Liver (tissue), 9 donors: Measurements from ENCODE around the gene OR1I1. TPM values are rescaled to one million over a fixed set of nuclear protein-coding genes. Genes with fewer than 3 reads are reported as not detected.

Experiments used
- DNase-seq: peaks from one replicate; pipeline ENCODE4 v3.0.0-alpha.2; 2017; ENCODE audit warnings: low spot score
- H3K27ac ChIP-seq, 2 donors: one replicate each; pipeline ENCODE4 v1.7.0; 2013; ENCODE audit warnings: inconsistent platforms in 2 of 2, low read length in 2 of 2, control low read depth in 1 of 2, low read depth in 1 of 2, mild to moderate bottlenecking in 1 of 2
- H3K27me3 ChIP-seq, 4 donors: one replicate each; pipeline versions ENCODE4 v1.6.1 to v1.7.0; 2013; ENCODE audit warnings: low read length in 3 of 4, inconsistent platforms in 1 of 4, mild to moderate bottlenecking in 1 of 4, moderate library complexity in 1 of 4; ENCODE audit not compliant: control insufficient read depth in 4 of 4, insufficient read depth in 4 of 4
- H3K36me3 ChIP-seq, 4 donors: one replicate each; pipeline versions ENCODE4 v1.6.1 to v1.7.0; 2013; ENCODE audit warnings: low read length in 3 of 4, mild to moderate bottlenecking in 3 of 4, low read depth in 1 of 4, moderate library complexity in 1 of 4; ENCODE audit not compliant: control insufficient read depth in 4 of 4, insufficient read depth in 3 of 4
- H3K4me1 ChIP-seq, 4 donors: one replicate each; pipeline versions ENCODE4 v1.6.1 to v1.7.0; 2013; ENCODE audit warnings: low read length in 3 of 4, mild to moderate bottlenecking in 3 of 4, moderate library complexity in 1 of 4; ENCODE audit not compliant: control insufficient read depth in 4 of 4, insufficient read depth in 4 of 4
- H3K4me3 ChIP-seq, 3 donors: one replicate each; pipeline versions ENCODE4 v1.6.1 to v1.7.0; 2013; ENCODE audit warnings: low read length in 3 of 3, control low read depth in 1 of 3, low read depth in 1 of 3, mild to moderate bottlenecking in 1 of 3
- H3K9ac ChIP-seq, 2 donors: one replicate each; pipeline ENCODE4 v1.7.0; 2013; ENCODE audit warnings: low read length in 2 of 2, mild to moderate bottlenecking in 2 of 2, moderate library complexity in 2 of 2, control low read depth in 1 of 2, low read depth in 1 of 2
- H3K9me3 ChIP-seq, 4 donors: one replicate each; pipeline versions ENCODE4 v1.6.1 to v1.7.0; 2013; ENCODE audit warnings: low read length in 3 of 4; ENCODE audit not compliant: control insufficient read depth in 4 of 4
- ATF3 ChIP-seq: IDR thresholded peaks from 2 replicates; pipeline ENCODE4 v1.6.1; 2016; ENCODE audit warnings: antibody characterized with exemption
- CTCF ChIP-seq: fragments of 150-350 bp; IDR thresholded peaks from 2 replicates; pipeline ENCODE4 v1.5.1; 2017; ENCODE audit warnings: improper control_type of control experiment, low read depth, low read length; ENCODE audit not compliant: missing input control
- EGR1 ChIP-seq, 2 donors: IDR thresholded peaks; 2 replicates each; pipeline ENCODE4 v1.6.1; 2016 to 2018; ENCODE audit warnings: antibody characterized with exemption in 2 of 2, low read depth in 2 of 2
- FOXA1 ChIP-seq: IDR thresholded peaks from 2 replicates; pipeline ENCODE4 v1.6.1; 2016; ENCODE audit warnings: antibody characterized with exemption
- FOXA2 ChIP-seq: IDR thresholded peaks from 2 replicates; pipeline ENCODE4 v1.6.1; 2016; ENCODE audit warnings: antibody characterized with exemption
- GABPA ChIP-seq, 2 donors: IDR thresholded peaks in 1 of 2; conservative IDR thresholded peaks in 1 of 2; 2 replicates each; pipeline ENCODE4 v1.6.1; 2016; ENCODE audit warnings: antibody characterized with exemption in 2 of 2, mild to moderate bottlenecking in 1 of 2, moderate library complexity in 1 of 2
- HNF4A ChIP-seq, 2 donors: conservative IDR thresholded peaks; 2 replicates each; pipeline ENCODE4 v1.6.1; 2016; ENCODE audit warnings: antibody characterized with exemption in 2 of 2, mild to moderate bottlenecking in 2 of 2
- HNF4G ChIP-seq: IDR thresholded peaks from 2 replicates; pipeline ENCODE4 v1.6.1; 2016; ENCODE audit warnings: antibody characterized with exemption
- JUND ChIP-seq, 2 donors: IDR thresholded peaks; 2 replicates each; pipeline ENCODE4 v1.6.1; 2016; ENCODE audit warnings: antibody characterized with exemption in 2 of 2
- NR2F2 ChIP-seq: IDR thresholded peaks from 2 replicates; pipeline ENCODE4 v1.6.1; 2016; ENCODE audit warnings: antibody characterized with exemption
- RAD21 ChIP-seq, 2 donors: IDR thresholded peaks; 2 replicates each; pipeline ENCODE4 v1.6.1; 2016; ENCODE audit warnings: antibody characterized with exemption in 2 of 2, mild to moderate bottlenecking in 2 of 2
- RXRA ChIP-seq, 2 donors: IDR thresholded peaks; 2 replicates each; pipeline ENCODE4 v1.6.1; 2017 to 2018; ENCODE audit warnings: antibody characterized with exemption in 2 of 2, mild to moderate bottlenecking in 1 of 2
- SP1 ChIP-seq: IDR thresholded peaks from 2 replicates; pipeline ENCODE4 v1.6.1; 2018; ENCODE audit warnings: antibody characterized with exemption, mild to moderate bottlenecking
- TAF1 ChIP-seq: conservative IDR thresholded peaks from 2 replicates; pipeline ENCODE4 v1.6.1; 2016; ENCODE audit warnings: antibody characterized with exemption, mild to moderate bottlenecking
- YY1 ChIP-seq: IDR thresholded peaks from 2 replicates; pipeline ENCODE4 v1.6.1; 2016; ENCODE audit warnings: antibody characterized with exemption, mild to moderate bottlenecking
- WGBS: extraction: QIAGEN DNeasy Blood & Tissue Kit; methylation state at CpG from one replicate; pipeline ENCODE4 v1.1.7; 2013; 5-methylcytosine and 5-hydroxymethylcytosine counted together
- polyA plus RNA-seq, 2 donors: library from polyadenylated mRNA; stranded (reverse) in 1 of 2; unstranded in 1 of 2; fragments of 200-250 nt in 1 of 2; fragments of >200 nt in 1 of 2; fragmentation: Nextera tagmentation in 1 of 2; extraction: Ambion mirVana in 1 of 2; gene quantifications; one replicate each; pipeline versions ENCODE4 v1.2.1 to v1.2.3, GENCODE V29; 2013 to 2015
- total RNA-seq, 2 donors: library from RNA; depleted of rRNA; stranded (reverse); fragments of >200 nt; gene quantifications; one replicate each; pipeline ENCODE4 v1.2.3, GENCODE V29; 2014
- TF ChIP-seq, protein P1 (sequence below): IDR thresholded peaks from 2 replicates; pipeline ENCODE4 v1.6.1; 2016; ENCODE audit warnings: antibody characterized with exemption, mild to moderate bottlenecking
- TF ChIP-seq, protein P2 (sequence below): IDR thresholded peaks from 2 replicates; pipeline ENCODE4 v1.6.1; 2016; ENCODE audit warnings: antibody characterized with exemption
- TF ChIP-seq, protein P3 (sequence below): IDR thresholded peaks from 2 replicates; pipeline ENCODE4 v1.6.1; 2016; ENCODE audit warnings: antibody characterized with exemption
- donor health status: healthy.
- donor health status: healthy.
- donor health status: healthy.
- donor health status: healthy.
- donor health status: healthy.

Gene OR1I1
- total and polyA plus RNA-seq, 4 donors, result not detected

DNA sequence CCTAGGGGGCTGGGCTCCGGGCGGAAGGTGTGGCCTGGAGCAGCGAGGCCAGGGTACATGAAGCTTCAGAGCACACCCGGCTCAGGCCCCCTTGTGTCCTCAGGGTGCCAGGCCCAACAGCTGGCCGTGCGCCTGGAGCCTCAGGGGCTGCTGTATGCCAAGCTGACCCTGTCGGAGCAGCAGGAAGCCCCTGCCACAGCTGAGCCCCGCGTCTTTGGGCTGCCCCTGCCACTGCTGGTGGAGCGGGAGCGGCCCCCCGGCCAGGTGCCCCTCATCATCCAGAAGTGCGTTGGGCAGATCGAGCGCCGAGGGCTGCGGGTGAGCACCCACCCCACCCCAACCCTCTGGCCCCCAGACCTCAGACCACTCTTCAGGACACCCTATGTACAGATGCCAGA lies 28.4 kb downstream of the OR1I1 start:
- 94% methylated on average over 17 of the region's 17 CpGs for WGBS

DNA sequence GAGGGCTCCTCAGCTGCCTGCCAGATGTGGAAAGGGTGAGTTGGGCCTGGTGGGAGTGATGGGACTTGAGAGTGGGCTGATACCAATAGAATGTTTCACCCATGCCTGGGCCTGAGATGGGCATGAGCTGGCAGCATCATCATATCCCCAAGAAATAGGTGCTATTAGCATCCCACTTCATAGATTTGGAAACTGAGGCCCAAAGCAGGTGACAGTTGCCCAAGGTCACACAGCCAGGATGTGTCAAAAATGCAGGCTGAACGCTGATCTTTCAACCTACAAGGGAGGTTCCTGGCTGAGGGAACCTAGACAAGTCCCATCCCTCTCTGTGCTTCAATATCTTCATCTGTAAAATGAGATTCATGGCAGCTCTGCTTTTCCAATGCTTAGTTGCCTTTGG lies 29.7 kb downstream of the OR1I1 start:
- Histone ChIP-seq H3K9me3 (no peaks in the 10 kb centered on the region), H3K9ac (no peak overlapping the region), H3K4me1 (peaks cover 0 to 9% (median 2%) of the 10 kb centered on the region in 4 donors), H3K27me3 (no peaks in the 10 kb centered on the region), H3K27ac (no peak overlapping the region), H3K4me3 (no peak overlapping the region), H3K36me3 (peaks cover 8 to 24% (median 11%) of the 10 kb centered on the region in 4 donors)
- TF ChIP-seq CTCF (no peak), SP1 (no peak), FOXA1 (no peak), NR2F2 (no peak), HNF4A (conservative IDR thresholded peaks at IDR 0.05) (no peak), ATF3 (no peak), RXRA (IDR thresholded peaks at IDR 0.05) (no peak), TAF1 (no peak), RAD21 (IDR thresholded peaks at IDR 0.05) (no peak), HNF4G (no peak), GABPA (IDR thresholded peaks at IDR 0.05 in 1 of 2, conservative IDR thresholded peaks at IDR 0.05 in 1 of 2) (no peak), FOXA2 (no peak), EGR1 (IDR thresholded peaks at IDR 0.05; ENCODE audit: low read depth in 2 of 2) (no peak), YY1 (no peak), JUND (IDR thresholded peaks at IDR 0.05) (no peak)
- TF ChIP-seq, protein P1, sequence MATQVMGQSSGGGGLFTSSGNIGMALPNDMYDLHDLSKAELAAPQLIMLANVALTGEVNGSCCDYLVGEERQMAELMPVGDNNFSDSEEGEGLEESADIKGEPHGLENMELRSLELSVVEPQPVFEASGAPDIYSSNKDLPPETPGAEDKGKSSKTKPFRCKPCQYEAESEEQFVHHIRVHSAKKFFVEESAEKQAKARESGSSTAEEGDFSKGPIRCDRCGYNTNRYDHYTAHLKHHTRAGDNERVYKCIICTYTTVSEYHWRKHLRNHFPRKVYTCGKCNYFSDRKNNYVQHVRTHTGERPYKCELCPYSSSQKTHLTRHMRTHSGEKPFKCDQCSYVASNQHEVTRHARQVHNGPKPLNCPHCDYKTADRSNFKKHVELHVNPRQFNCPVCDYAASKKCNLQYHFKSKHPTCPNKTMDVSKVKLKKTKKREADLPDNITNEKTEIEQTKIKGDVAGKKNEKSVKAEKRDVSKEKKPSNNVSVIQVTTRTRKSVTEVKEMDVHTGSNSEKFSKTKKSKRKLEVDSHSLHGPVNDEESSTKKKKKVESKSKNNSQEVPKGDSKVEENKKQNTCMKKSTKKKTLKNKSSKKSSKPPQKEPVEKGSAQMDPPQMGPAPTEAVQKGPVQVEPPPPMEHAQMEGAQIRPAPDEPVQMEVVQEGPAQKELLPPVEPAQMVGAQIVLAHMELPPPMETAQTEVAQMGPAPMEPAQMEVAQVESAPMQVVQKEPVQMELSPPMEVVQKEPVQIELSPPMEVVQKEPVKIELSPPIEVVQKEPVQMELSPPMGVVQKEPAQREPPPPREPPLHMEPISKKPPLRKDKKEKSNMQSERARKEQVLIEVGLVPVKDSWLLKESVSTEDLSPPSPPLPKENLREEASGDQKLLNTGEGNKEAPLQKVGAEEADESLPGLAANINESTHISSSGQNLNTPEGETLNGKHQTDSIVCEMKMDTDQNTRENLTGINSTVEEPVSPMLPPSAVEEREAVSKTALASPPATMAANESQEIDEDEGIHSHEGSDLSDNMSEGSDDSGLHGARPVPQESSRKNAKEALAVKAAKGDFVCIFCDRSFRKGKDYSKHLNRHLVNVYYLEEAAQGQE, result no peak
- TF ChIP-seq, protein P2, sequence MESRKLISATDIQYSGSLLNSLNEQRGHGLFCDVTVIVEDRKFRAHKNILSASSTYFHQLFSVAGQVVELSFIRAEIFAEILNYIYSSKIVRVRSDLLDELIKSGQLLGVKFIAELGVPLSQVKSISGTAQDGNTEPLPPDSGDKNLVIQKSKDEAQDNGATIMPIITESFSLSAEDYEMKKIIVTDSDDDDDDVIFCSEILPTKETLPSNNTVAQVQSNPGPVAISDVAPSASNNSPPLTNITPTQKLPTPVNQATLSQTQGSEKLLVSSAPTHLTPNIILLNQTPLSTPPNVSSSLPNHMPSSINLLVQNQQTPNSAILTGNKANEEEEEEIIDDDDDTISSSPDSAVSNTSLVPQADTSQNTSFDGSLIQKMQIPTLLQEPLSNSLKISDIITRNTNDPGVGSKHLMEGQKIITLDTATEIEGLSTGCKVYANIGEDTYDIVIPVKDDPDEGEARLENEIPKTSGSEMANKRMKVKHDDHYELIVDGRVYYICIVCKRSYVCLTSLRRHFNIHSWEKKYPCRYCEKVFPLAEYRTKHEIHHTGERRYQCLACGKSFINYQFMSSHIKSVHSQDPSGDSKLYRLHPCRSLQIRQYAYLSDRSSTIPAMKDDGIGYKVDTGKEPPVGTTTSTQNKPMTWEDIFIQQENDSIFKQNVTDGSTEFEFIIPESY, result no peak
- TF ChIP-seq, protein P3, sequence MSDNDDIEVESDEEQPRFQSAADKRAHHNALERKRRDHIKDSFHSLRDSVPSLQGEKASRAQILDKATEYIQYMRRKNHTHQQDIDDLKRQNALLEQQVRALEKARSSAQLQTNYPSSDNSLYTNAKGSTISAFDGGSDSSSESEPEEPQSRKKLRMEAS, result no peak
- DNase-seq, result no peak
- 98% methylated on average over 1 of the region's 1 CpG for WGBS

More for the DNA sequence above, 28.4 kb downstream of the OR1I1 start:
- no peaks in the 10 kb centered on the region for H3K9me3 ChIP-seq
- DNase-seq, result no peak
- no peak overlapping the region for H3K9ac ChIP-seq
- no peak overlapping the region for H3K27ac ChIP-seq
- H3K27me3 ChIP-seq, result no peaks in the 10 kb centered on the region
- H3K4me3 ChIP-seq, result no peak overlapping the region
- TF ChIP-seq, protein P3, result no peak
- TF ChIP-seq FOXA1 (no peak), YY1 (no peak), RXRA (IDR thresholded peaks at IDR 0.05) (no peak), RAD21 (IDR thresholded peaks at IDR 0.05) (no peak)
- TF ChIP-seq, protein P1, result no peak
- H3K36me3 ChIP-seq, result peaks cover 3 to 12% (median 5%) of the 10 kb centered on the region in 4 donors
- peaks cover 0 to 9% (median 1%) of the 10 kb centered on the region in 4 donors for H3K4me1 ChIP-seq
